Loucy (cell line): Measurements from ENCODE around the gene PCOLCE2.

Experiments used
- H2AFZ ChIP-seq: fragments of 200-600 bp; sonication (generic); 2 replicates; pipeline ENCODE4 v1.6.0; 2016; ENCODE audit warnings: antibody characterized with exemption, mild to moderate bottlenecking, low read length, moderate library complexity
- H3F3A ChIP-seq: fragments of 200-600 bp; 2 replicates; pipeline ENCODE4 v1.6.0; 2016; ENCODE audit warnings: antibody characterized with exemption, low read depth, mild to moderate bottlenecking
- H3K27me3 ChIP-seq: fragments of 200-600 bp; sonication (generic); 2 replicates; pipeline ENCODE4 v1.6.1; 2014; ENCODE audit warnings: low read length, mild to moderate bottlenecking; ENCODE audit not compliant: insufficient read depth, poor library complexity, severe bottlenecking
- H3K36me3 ChIP-seq: fragments of 200-600 bp; sonication (generic); 2 replicates; pipeline ENCODE4 v1.6.1; 2016; ENCODE audit warnings: low read length; ENCODE audit not compliant: insufficient read depth
- H3K4me1 ChIP-seq: fragments of 200-600 bp; sonication (generic); 2 replicates; pipeline ENCODE4 v1.5.1; 2014; ENCODE audit warnings: low read length, mild to moderate bottlenecking; ENCODE audit not compliant: insufficient read depth, poor library complexity, severe bottlenecking
- H3K4me2 ChIP-seq: fragments of 200-600 bp; sonication (generic); 2 replicates; pipeline ENCODE4 v1.6.0; 2014; ENCODE audit warnings: antibody characterized with exemption, low read length, low read depth, mild to moderate bottlenecking; ENCODE audit not compliant: poor library complexity, severe bottlenecking
- H3K4me3 ChIP-seq: fragments of 200-600 bp; sonication (generic); 2 replicates; pipeline ENCODE4 v1.5.1; 2014; ENCODE audit warnings: low read length, mild to moderate bottlenecking, mixed read lengths; ENCODE audit not compliant: poor library complexity, severe bottlenecking
- H3K79me2 ChIP-seq: fragments of 200-600 bp; sonication (generic); 2 replicates; pipeline ENCODE4 v1.6.1; 2014; ENCODE audit warnings: low read length; ENCODE audit not compliant: insufficient read depth
- H3K9ac ChIP-seq: fragments of 200-600 bp; sonication (generic); 2 replicates; pipeline ENCODE4 v1.6.0; 2014; ENCODE audit warnings: mild to moderate bottlenecking, low read depth, low read length, moderate library complexity; ENCODE audit not compliant: poor library complexity, severe bottlenecking
- H3K9me2 ChIP-seq: fragments of 200-600 bp; sonication (generic); replicated peaks from 2 replicates; pipeline ENCODE4 v1.6.1; 2016; ENCODE audit warnings: low read depth, low read length, mixed read lengths
- H3K9me3 ChIP-seq: fragments of 200-600 bp; sonication (generic); 2 replicates; pipeline ENCODE4 v1.6.1; 2014; ENCODE audit warnings: mild to moderate bottlenecking, antibody characterized with exemption, low read length, low read depth; ENCODE audit not compliant: insufficient read depth
- H4K20me1 ChIP-seq: fragments of 200-600 bp; sonication (generic); 2 replicates; pipeline ENCODE4 v1.6.0; 2014; ENCODE audit warnings: antibody characterized with exemption, low read length, mild to moderate bottlenecking; ENCODE audit not compliant: insufficient read depth, poor library complexity, severe bottlenecking
- CTCF ChIP-seq: fragments of 200-600 bp; sonication (generic); conservative IDR thresholded peaks from 2 replicates; pipeline ENCODE4 v1.5.1; 2014; ENCODE audit warnings: mild to moderate bottlenecking, antibody characterized with exemption, low read length
- EZH2phosphoT487 ChIP-seq: fragments of 200-600 bp; IDR thresholded peaks from 2 replicates; pipeline ENCODE4 v1.6.1; 2018; ENCODE audit warnings: antibody characterized with exemption, mild to moderate bottlenecking, moderate library complexity, borderline replicate concordance

PCOLCE2 gene

GRCh38 chr3:142837526-142837925, 51.4 kb downstream of the PCOLCE2 start:
- Histone ChIP-seq H3K4me3 (no peak overlapping the region), H3K9me3 (no peaks in the 10 kb centered on the region), H3K9ac (no peak overlapping the region), H3K9me2 (no peaks in the 10 kb centered on the region), H4K20me1 (no peaks in the 10 kb centered on the region), H3K27me3 (no peaks in the 10 kb centered on the region), H3K4me1 (peaks cover 6% of the 10 kb centered on the region), H3K4me2 (no peak overlapping the region), H2AFZ (no peak overlapping the region), H3K79me2 (no peaks in the 10 kb centered on the region), H3F3A (no peaks in the 10 kb centered on the region), H3K36me3 (no peaks in the 10 kb centered on the region)
- no peak for TF ChIP-seq EZH2phosphoT487
- TF ChIP-seq CTCF: no peak

- no peak overlapping the region for H3K4me2 ChIP-seq
- H3K9ac ChIP-seq: no peak overlapping the region
- no peak overlapping the region for H3K4me3 ChIP-seq
- no peaks in the 10 kb centered on the region for H3K79me2 ChIP-seq
- H3K9me3 ChIP-seq: no peaks in the 10 kb centered on the region
- TF ChIP-seq EZH2phosphoT487: no peak
- peak; percentile 96 for TF ChIP-seq CTCF
- H2AFZ ChIP-seq: peak overlapping the region; percentile 65
- H3K4me1 ChIP-seq: no peaks in the 10 kb centered on the region
- H3K9me2 ChIP-seq: no peaks in the 10 kb centered on the region
- H3K36me3 ChIP-seq: no peaks in the 10 kb centered on the region
- no peaks in the 10 kb centered on the region for H4K20me1 ChIP-seq
- no peaks in the 10 kb centered on the region for H3K27me3 ChIP-seq
- H3F3A ChIP-seq: no peaks in the 10 kb centered on the region
Observed at GRCh38 chr3:142828703-142829305, 60.1 kb downstream of the PCOLCE2 start.

GRCh38 chr3:142819179-142819578, 69.7 kb downstream of the PCOLCE2 start:
- Histone ChIP-seq H3K36me3 (no peaks in the 10 kb centered on the region), H3F3A (no peaks in the 10 kb centered on the region), H2AFZ (no peak overlapping the region), H4K20me1 (no peaks in the 10 kb centered on the region), H3K79me2 (no peaks in the 10 kb centered on the region), H3K4me2 (no peak overlapping the region), H3K4me3 (no peak overlapping the region), H3K9me3 (no peaks in the 10 kb centered on the region), H3K9me2 (no peaks in the 10 kb centered on the region), H3K27me3 (no peaks in the 10 kb centered on the region), H3K9ac (no peak overlapping the region), H3K4me1 (no peaks in the 10 kb centered on the region)
- TF ChIP-seq EZH2phosphoT487 (no peak), CTCF (no peak)
